ENCODE data around the gene ANKRD49. TPM values are rescaled to one million over a fixed set of nuclear protein-coding genes. Genes with fewer than 3 reads are reported as not detected.
A peak's percentile ranks its signal among the peaks of the same experiment; 100 is the strongest.

The ANKRD49 gene
- total and polyA plus RNA-seq, 9 donors, result 10.0 to 17.1 (median 12.3) TPM

GRCh38 chr11:94457118-94458029, 36.4 kb upstream of the ANKRD49 start:
- Histone ChIP-seq H3K4me3 (ENCODE audit: low read length) (no peak overlapping the region), H3K4me1 (ENCODE audit: control insufficient read depth, insufficient read depth, low read length) (no peaks in the 10 kb centered on the region), H3K27ac (ENCODE audit: low read length) (no peak overlapping the region), H3K27me3 (ENCODE audit: control insufficient read depth, insufficient read depth, low read length) (no peaks in the 10 kb centered on the region), H3K36me3 (ENCODE audit: control insufficient read depth, insufficient read depth, low read length) (peaks cover 10% of the 10 kb centered on the region), H3K9me3 (replicated peaks; ENCODE audit: control insufficient read depth, low read depth, low read length) (no peaks in the 10 kb centered on the region)
- 100% methylated on average over 1 of the region's 4 CpGs for WGBS (ENCODE audit: insufficient coverage)
- DNase-seq, result no peak

GRCh38 chr11:94459576-94459975, 34.2 kb upstream of the ANKRD49 start:
- no peak overlapping the region for H3K27ac ChIP-seq (ENCODE audit: low read length)
- 72% methylated on average over 2 of the region's 2 CpGs for WGBS (ENCODE audit: insufficient coverage)

GRCh38 chr11:94469416-94469815, 24.4 kb upstream of the ANKRD49 start:
- H3K27me3 ChIP-seq (ENCODE audit: control insufficient read depth, insufficient read depth, low read length), result no peaks in the 10 kb centered on the region
- no peak for DNase-seq
- no CpG with 5 or more reads among the region's 2 CpGs for WGBS (ENCODE audit: insufficient coverage)
- H3K27ac ChIP-seq (ENCODE audit: low read length), result no peak overlapping the region
- H3K36me3 ChIP-seq (ENCODE audit: control insufficient read depth, insufficient read depth, low read length), result peaks cover 9% of the 10 kb centered on the region
- no peaks in the 10 kb centered on the region for H3K4me1 ChIP-seq (ENCODE audit: control insufficient read depth, insufficient read depth, low read length)
- H3K4me3 ChIP-seq (ENCODE audit: low read length), result no peak overlapping the region
- no peaks in the 10 kb centered on the region for H3K9me3 ChIP-seq (replicated peaks; ENCODE audit: control insufficient read depth, low read depth, low read length)

More at GRCh38 chr11:94459576-94459975, 34.2 kb upstream of the ANKRD49 start:
- no peak for DNase-seq
- Histone ChIP-seq H3K27me3 (ENCODE audit: control insufficient read depth, insufficient read depth, low read length) (no peaks in the 10 kb centered on the region), H3K9me3 (replicated peaks; ENCODE audit: control insufficient read depth, low read depth, low read length) (no peaks in the 10 kb centered on the region), H3K36me3 (ENCODE audit: control insufficient read depth, insufficient read depth, low read length) (peaks cover 10% of the 10 kb centered on the region), H3K4me3 (ENCODE audit: low read length) (no peak overlapping the region), H3K4me1 (ENCODE audit: control insufficient read depth, insufficient read depth, low read length) (no peaks in the 10 kb centered on the region)

- WGBS (ENCODE audit: insufficient coverage), result 100% methylated on average over 2 of the region's 3 CpGs
- DNase-seq, result peak; percentile 41
- Histone ChIP-seq H3K4me1 (ENCODE audit: control insufficient read depth, insufficient read depth, low read length) (no peaks in the 10 kb centered on the region), H3K36me3 (ENCODE audit: control insufficient read depth, insufficient read depth, low read length) (peaks cover 6% of the 10 kb centered on the region), H3K27me3 (ENCODE audit: control insufficient read depth, insufficient read depth, low read length) (no peaks in the 10 kb centered on the region), H3K9me3 (replicated peaks; ENCODE audit: control insufficient read depth, low read depth, low read length) (no peaks in the 10 kb centered on the region), H3K4me3 (ENCODE audit: low read length) (no peak overlapping the region), H3K27ac (ENCODE audit: low read length) (no peak overlapping the region)
Observed at GRCh38 chr11:94472916-94473799, 20.6 kb upstream of the ANKRD49 start.

GRCh38 chr11:94477624-94478023, 16.2 kb upstream of the ANKRD49 start:
- peaks cover 13% of the 10 kb centered on the region for H3K36me3 ChIP-seq (ENCODE audit: control insufficient read depth, insufficient read depth, low read length)
- WGBS (ENCODE audit: insufficient coverage), result 86% methylated on average over 2 of the region's 2 CpGs

GRCh38 chr11:94481342-94481741, 12.4 kb upstream of the ANKRD49 start:
- Histone ChIP-seq H3K9me3 (replicated peaks; ENCODE audit: control insufficient read depth, low read depth, low read length) (no peaks in the 10 kb centered on the region), H3K27me3 (ENCODE audit: control insufficient read depth, insufficient read depth, low read length) (no peaks in the 10 kb centered on the region), H3K36me3 (ENCODE audit: control insufficient read depth, insufficient read depth, low read length) (peaks cover 23% of the 10 kb centered on the region), H3K27ac (ENCODE audit: low read length) (no peak overlapping the region), H3K4me3 (ENCODE audit: low read length) (no peak overlapping the region), H3K4me1 (ENCODE audit: control insufficient read depth, insufficient read depth, low read length) (no peaks in the 10 kb centered on the region)
- no peak for DNase-seq

More at GRCh38 chr11:94477624-94478023, 16.2 kb upstream of the ANKRD49 start:
- no peaks in the 10 kb centered on the region for H3K4me1 ChIP-seq (ENCODE audit: control insufficient read depth, insufficient read depth, low read length)
- no peak overlapping the region for H3K27ac ChIP-seq (ENCODE audit: low read length)
- DNase-seq, result no peak
- no peaks in the 10 kb centered on the region for H3K27me3 ChIP-seq (ENCODE audit: control insufficient read depth, insufficient read depth, low read length)
- H3K4me3 ChIP-seq (ENCODE audit: low read length), result no peak overlapping the region
- H3K9me3 ChIP-seq (replicated peaks; ENCODE audit: control insufficient read depth, low read depth, low read length), result no peaks in the 10 kb centered on the region

GRCh38 chr11:94486068-94486467, 7.7 kb upstream of the ANKRD49 start:
- Histone ChIP-seq H3K27me3 (ENCODE audit: control insufficient read depth, insufficient read depth, low read length) (no peaks in the 10 kb centered on the region), H3K4me1 (ENCODE audit: control insufficient read depth, insufficient read depth, low read length) (no peaks in the 10 kb centered on the region), H3K36me3 (ENCODE audit: control insufficient read depth, insufficient read depth, low read length) (peaks cover 27% of the 10 kb centered on the region), H3K4me3 (ENCODE audit: low read length) (no peak overlapping the region), H3K27ac (ENCODE audit: low read length) (no peak overlapping the region), H3K9me3 (replicated peaks; ENCODE audit: control insufficient read depth, low read depth, low read length) (no peaks in the 10 kb centered on the region)
- DNase-seq, result no peak
- 67% methylated on average over 1 of the region's 1 CpG for WGBS (ENCODE audit: insufficient coverage)

GRCh38 chr11:94494126-94494680, 419 bp downstream of the ANKRD49 start:
- WGBS (ENCODE audit: insufficient coverage), result 0% methylated on average over 9 of the region's 19 CpGs

GRCh38 chr11:94500181-94500580, 6.4 kb downstream of the ANKRD49 start:
- no peak for DNase-seq
- Histone ChIP-seq H3K9me3 (replicated peaks; ENCODE audit: control insufficient read depth, low read depth, low read length) (no peaks in the 10 kb centered on the region), H3K4me3 (ENCODE audit: low read length) (no peak overlapping the region), H3K36me3 (ENCODE audit: control insufficient read depth, insufficient read depth, low read length) (peaks cover 9% of the 10 kb centered on the region), H3K4me1 (ENCODE audit: control insufficient read depth, insufficient read depth, low read length) (no peaks in the 10 kb centered on the region), H3K27ac (ENCODE audit: low read length) (no peak overlapping the region), H3K27me3 (ENCODE audit: control insufficient read depth, insufficient read depth, low read length) (no peaks in the 10 kb centered on the region)
- no CpG with 5 or more reads among the region's 2 CpGs for WGBS (ENCODE audit: insufficient coverage)

More at GRCh38 chr11:94494126-94494680, 419 bp downstream of the ANKRD49 start:
- peak overlapping the region; percentile 95 for H3K4me3 ChIP-seq (ENCODE audit: low read length)
- no peak for DNase-seq
- H3K36me3 ChIP-seq (ENCODE audit: control insufficient read depth, insufficient read depth, low read length), result peaks cover 15% of the 10 kb centered on the region
- peak overlapping the region; percentile 84 for H3K27ac ChIP-seq (ENCODE audit: low read length)
- H3K9me3 ChIP-seq (replicated peaks; ENCODE audit: control insufficient read depth, low read depth, low read length), result no peaks in the 10 kb centered on the region
- H3K27me3 ChIP-seq (ENCODE audit: control insufficient read depth, insufficient read depth, low read length), result no peaks in the 10 kb centered on the region
- H3K4me1 ChIP-seq (ENCODE audit: control insufficient read depth, insufficient read depth, low read length), result peaks cover 2% of the 10 kb centered on the region

- Histone ChIP-seq H3K4me3 (ENCODE audit: low read length) (no peak overlapping the region), H3K27me3 (ENCODE audit: control insufficient read depth, insufficient read depth, low read length) (peaks cover 1% of the 10 kb centered on the region), H3K36me3 (ENCODE audit: control insufficient read depth, insufficient read depth, low read length) (peaks cover 9% of the 10 kb centered on the region), H3K4me1 (ENCODE audit: control insufficient read depth, insufficient read depth, low read length) (no peaks in the 10 kb centered on the region), H3K9me3 (replicated peaks; ENCODE audit: control insufficient read depth, low read depth, low read length) (no peaks in the 10 kb centered on the region), H3K27ac (ENCODE audit: low read length) (no peak overlapping the region)
- WGBS (ENCODE audit: insufficient coverage), result no CpG with 5 or more reads among the region's 2 CpGs
- no peak for DNase-seq
Observed at GRCh38 chr11:94501522-94501921, 7.7 kb downstream of the ANKRD49 start.

Data from muscle of leg (tissue), 11 donors.